AG04450 (cell line): ENCODE data around the gene RPL26. TPM values are rescaled to one million over a fixed set of nuclear protein-coding genes. Genes with fewer than 3 reads are reported as not detected.
A peak's percentile ranks its signal among the peaks of the same experiment; 100 is the strongest.

Experiments used
- CTCF ChIA-PET: fragments of 300-600, 350-600 bp; formaldehyde crosslinking; extraction: SDS; loops from one replicate; lab custom pipeline; 2022; ENCODE audit warnings: antibody characterized with exemption, inconsistent platforms; lab: Charles Lee
- POLR2A ChIA-PET: fragments of 350-600 bp; formaldehyde crosslinking; extraction: SDS; loops from one replicate; lab custom pipeline; 2021; ENCODE audit warnings: antibody characterized with exemption, inconsistent platforms; lab: Yijun Ruan, JAX
- DNase-seq: peaks from one replicate; pipeline ENCODE4 v3.0.0-alpha.2; 2011; ENCODE audit warnings: low read depth, low spot score
- H3K27ac ChIP-seq: one replicate; pipeline ENCODE4 v1.5.1; 2012; ENCODE audit warnings: low read depth, low read length, control low read depth
- H3K27me3 ChIP-seq: one replicate; pipeline ENCODE4 v1.6.0; 2012; ENCODE audit warnings: low read length; ENCODE audit not compliant: control insufficient read depth, insufficient read depth
- H3K4me3 ChIP-seq: 2 replicates; pipeline ENCODE4 v1.5.1; 2011; ENCODE audit warnings: mild to moderate bottlenecking, low read depth, low read length, control low read depth
- H3K9me3 ChIP-seq: 2 replicates; pipeline ENCODE4 v1.5.1; 2012; ENCODE audit warnings: low read length; ENCODE audit not compliant: control insufficient read depth, insufficient read depth
- CTCF ChIP-seq: IDR thresholded peaks from 2 replicates; pipeline ENCODE4 v1.5.1; 2011; ENCODE audit warnings: low read depth, low read length, control low read depth, inconsistent platforms
- polyA plus RNA-seq: library from polyadenylated mRNA; depleted of rRNA; stranded (reverse); fragments of >200 nt; gene quantifications from 2 replicates; pipeline ENCODE4 v1.2.3, GENCODE V29; 2011

RPL26 gene
- polyA plus RNA-seq, 1 experiment, result 4,830 TPM

GRCh38 chr17:8368193-8368592 lies 14.8 kb downstream of the RPL26 start:
- TF ChIP-seq CTCF, result no peak
- Histone ChIP-seq H3K27ac (no peak overlapping the region), H3K27me3 (no peaks in the 10 kb centered on the region), H3K9me3 (no peaks in the 10 kb centered on the region), H3K4me3 (no peak overlapping the region)
- ChIA-PET CTCF (no interaction called here), POLR2A (no interaction called here)
- no peak for DNase-seq

GRCh38 chr17:8366231-8366630 lies 16.8 kb downstream of the RPL26 start:
- TF ChIP-seq CTCF, result no peak
- H3K27ac ChIP-seq, result no peak overlapping the region
- H3K9me3 ChIP-seq, result no peaks in the 10 kb centered on the region
- ChIA-PET POLR2A (no interaction called here), CTCF (no interaction called here)
- DNase-seq, result peak; percentile 44
- no peak overlapping the region for H3K4me3 ChIP-seq
- H3K27me3 ChIP-seq, result no peaks in the 10 kb centered on the region

- TF ChIP-seq CTCF, result no peak
- no peaks in the 10 kb centered on the region for H3K9me3 ChIP-seq
- H3K27me3 ChIP-seq, result no peaks in the 10 kb centered on the region
- ChIA-PET CTCF (no interaction called here), POLR2A (no interaction called here)
- H3K27ac ChIP-seq, result no peak overlapping the region
- no peak for DNase-seq
- H3K4me3 ChIP-seq, result no peak overlapping the region
Measured at GRCh38 chr17:8365143-8365542, 17.9 kb downstream of the RPL26 start.

- TF ChIP-seq CTCF, result no peak
- CTCF ChIA-PET, result interaction anchor here (1.7 to 1.8 kb wide), 2 partner anchors 14 to 62 kb away, joined by 9 to 11 read pairs; partner anchors contain the start of gene KRABD2
- no peak overlapping the region for H3K4me3 ChIP-seq
- H3K9me3 ChIP-seq, result no peaks in the 10 kb centered on the region
- no peaks in the 10 kb centered on the region for H3K27me3 ChIP-seq
- POLR2A ChIA-PET, result interaction anchor here (0.6 to 0.9 kb wide), 2 partner anchors 19 to 675 kb away, joined by 3 to 7 read pairs; partner anchors contain the start of gene TP53
- no peak for DNase-seq
- H3K27ac ChIP-seq, result no peak overlapping the region
Measured at GRCh38 chr17:8362651-8363332, 20.2 kb downstream of the RPL26 start.

- Histone ChIP-seq H3K9me3 (no peaks in the 10 kb centered on the region), H3K27ac (no peak overlapping the region), H3K27me3 (no peaks in the 10 kb centered on the region), H3K4me3 (no peak overlapping the region)
- DNase-seq, result no peak
- ChIA-PET CTCF (interaction anchor here (0.5 to 1.7 kb wide), 3 partner anchors 35 to 242 kb away, joined by 3 to 9 read pairs (median 4); no protein-coding TSS in a partner anchor), POLR2A (interaction anchor here (0.6 to 1.0 kb wide), 2 partner anchors 10 to 16 kb away, joined by 3 to 4 read pairs; partner anchors contain the start of gene KRABD2)
- TF ChIP-seq CTCF, result no peak
Measured at GRCh38 chr17:8360751-8361150, 22.2 kb downstream of the RPL26 start.
